ENCODE data around the gene ASAP3.

Gene ASAP3

DNA sequence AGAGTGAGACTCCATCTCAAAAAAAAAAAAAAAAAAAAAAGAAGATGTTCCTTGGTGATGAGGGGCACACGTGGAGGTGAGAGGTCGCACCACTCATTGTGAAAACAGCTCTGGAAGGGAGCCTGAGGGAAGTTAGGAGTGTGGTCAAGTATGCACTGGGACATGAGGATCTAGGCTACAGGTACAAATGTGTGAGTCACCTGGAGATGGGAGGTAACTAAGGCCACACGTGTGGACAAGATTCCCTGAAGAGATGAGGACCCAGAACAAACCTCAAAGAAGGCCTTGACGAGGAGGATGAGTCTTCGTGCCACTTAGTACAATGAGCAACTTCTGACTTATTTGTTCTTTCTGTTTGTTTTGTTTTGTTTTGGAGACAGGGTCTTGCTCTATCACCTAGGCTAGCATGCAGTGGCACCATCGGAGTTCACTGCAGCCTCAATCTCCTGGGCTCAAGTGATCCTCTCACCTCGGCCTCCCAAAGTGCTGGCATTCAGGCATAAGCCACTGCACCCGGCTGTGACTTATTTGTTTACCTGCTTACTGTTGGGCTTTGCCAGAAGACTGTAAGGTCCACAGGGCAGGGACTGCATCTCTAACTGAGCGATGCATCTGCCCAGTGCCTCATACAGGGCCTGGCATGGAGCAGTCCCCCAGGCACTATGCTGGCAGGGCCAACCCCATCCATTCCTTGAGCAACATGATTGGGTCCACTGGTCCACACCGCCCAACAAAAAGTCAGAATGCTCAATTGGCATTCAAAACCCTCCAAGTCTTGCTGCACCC is 6.4 kb downstream of the ASAP3 start:
- DNase-seq, result peak; percentile 21

DNA sequence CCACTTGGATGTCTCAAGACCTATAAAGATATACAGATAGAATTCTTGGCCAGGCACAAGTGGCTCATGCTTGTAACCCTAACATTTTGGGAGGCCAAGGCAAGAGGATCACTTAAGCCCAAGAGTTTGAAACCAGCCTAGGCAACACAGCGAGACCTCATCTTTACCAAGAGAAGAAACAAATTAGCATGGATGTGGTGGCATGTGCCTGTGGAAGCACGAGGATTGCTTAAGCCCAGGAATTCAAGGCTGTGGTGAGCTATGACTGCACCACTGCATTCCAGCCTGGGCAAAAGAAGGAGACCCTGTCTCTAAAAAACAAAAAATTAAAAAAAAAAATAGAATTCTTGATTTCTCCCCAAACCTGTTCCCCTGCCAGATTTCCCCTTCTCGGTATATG is 8.3 kb downstream of the ASAP3 start:
- DNase-seq, result no peak

DNA sequence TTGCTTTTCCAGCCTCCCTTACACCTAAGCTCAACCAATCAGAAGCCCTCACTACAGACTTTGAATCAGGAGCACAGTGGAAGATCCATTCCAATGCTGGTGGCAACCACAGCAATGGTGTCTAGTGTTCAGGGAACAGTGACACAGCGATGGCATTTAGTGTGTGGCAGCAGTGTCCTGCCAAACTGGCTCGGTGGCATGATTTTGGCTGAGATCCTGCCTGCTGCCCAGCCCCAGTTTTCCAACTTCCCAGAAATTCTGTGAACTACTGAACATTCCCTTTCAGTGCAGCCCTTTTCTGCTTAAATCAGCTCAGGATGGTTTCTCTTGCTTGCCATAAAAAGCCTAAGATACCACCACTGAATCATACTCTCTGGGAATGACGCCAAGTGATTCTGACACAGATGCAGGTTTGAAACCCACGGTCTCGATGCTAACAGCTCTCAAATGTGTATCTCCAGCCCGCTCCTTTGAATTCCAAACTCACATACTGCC is 8.8 kb downstream of the ASAP3 start:
- no peak for DNase-seq

DNA sequence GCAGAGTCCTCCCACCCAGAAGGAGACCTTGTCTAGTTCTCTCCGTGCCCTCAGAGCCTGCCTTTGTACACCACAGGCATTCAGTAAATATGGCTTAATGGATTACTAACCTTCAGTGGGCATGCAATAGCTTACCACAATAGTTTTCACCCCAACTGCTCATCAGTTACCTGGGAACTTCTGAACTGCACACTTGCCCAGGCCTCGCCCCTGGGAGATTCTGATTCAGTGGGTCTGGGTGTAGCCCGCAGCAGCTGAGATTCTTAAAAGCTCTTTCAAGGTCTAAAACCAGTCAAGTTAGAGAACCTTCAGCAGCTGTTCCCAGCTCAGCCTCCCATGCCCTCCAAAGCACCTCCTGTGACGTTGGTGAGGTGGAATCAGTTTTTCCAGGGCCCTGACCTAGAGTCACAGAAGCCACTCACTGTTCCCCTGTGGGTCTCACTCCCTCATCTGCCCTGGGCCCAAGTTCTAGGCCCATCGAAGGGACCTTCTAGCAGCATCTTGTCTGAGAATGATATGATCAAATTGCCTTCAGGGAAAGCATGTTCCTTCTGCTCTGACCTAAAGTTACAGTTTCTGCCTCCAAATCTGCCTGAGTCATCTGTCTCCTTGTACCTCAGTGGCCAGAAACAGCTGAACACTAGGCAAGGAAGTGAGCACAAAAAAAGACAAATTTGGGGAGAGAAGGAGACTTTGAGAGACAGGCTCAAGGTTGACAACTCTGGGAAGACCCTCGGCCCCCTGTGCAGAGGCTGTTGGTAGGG is 10.8 kb downstream of the ASAP3 start:
- no peak for DNase-seq

DNA sequence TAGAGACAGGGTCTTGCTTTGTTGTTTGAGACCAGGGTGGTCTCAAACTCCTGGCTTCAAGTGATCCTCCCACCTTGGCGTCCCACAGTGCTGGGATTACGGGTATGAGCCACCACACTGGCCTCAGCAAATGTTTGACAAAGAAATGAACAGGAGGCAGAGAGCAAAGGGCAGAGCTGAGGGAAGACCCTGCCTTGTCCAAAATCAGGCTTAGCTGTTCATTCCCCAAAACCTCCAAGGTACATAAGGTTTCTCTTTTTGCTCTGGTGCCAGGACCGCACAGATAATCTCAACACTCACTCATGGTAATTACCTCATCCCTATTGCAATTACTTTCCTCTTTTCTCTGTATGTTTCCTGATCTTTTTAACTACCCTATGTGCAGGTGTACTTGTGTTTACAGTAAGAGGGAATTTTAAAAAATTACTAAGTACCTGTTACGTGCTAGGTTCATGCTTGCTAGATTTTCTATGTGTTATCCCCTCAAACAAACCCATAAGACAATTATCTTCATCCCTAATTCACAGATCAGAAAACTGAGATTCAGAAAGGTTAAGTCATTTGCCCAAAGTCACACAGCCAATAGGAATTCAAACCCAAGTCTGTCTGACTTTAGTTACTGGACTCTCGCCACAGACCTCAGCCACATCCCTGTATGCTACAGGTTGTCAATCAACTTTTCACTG is 11.5 kb downstream of the ASAP3 start:
- DNase-seq, result no peak

DNA sequence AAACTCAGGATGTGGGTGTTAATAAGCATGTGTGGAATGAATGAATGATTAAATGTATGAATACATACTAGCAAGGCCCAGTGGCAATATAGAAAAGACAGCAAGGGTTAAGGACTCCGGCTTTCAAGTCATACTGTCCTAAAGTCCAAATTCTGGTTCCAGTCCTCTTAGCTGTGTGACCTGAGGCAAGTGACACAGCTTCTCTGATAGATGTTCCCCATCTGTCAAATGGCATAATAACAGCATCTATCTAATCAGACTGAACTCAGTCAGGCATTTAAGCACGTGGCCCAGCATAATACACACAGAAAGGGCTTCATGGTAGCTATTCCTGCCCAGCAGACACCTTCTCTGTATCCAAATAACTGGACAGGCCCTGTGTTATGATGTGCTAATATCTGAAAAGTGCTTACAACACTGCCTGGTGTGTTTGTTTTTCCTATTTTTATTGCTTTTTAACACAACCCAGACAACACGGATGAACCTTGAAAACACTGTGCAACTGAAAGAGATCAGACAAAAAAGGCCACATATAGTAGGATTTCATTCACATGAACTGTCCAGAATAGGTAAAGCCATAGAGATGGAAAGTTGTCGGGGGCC is 12.4 kb downstream of the ASAP3 start:
- no peak for DNase-seq

DNA sequence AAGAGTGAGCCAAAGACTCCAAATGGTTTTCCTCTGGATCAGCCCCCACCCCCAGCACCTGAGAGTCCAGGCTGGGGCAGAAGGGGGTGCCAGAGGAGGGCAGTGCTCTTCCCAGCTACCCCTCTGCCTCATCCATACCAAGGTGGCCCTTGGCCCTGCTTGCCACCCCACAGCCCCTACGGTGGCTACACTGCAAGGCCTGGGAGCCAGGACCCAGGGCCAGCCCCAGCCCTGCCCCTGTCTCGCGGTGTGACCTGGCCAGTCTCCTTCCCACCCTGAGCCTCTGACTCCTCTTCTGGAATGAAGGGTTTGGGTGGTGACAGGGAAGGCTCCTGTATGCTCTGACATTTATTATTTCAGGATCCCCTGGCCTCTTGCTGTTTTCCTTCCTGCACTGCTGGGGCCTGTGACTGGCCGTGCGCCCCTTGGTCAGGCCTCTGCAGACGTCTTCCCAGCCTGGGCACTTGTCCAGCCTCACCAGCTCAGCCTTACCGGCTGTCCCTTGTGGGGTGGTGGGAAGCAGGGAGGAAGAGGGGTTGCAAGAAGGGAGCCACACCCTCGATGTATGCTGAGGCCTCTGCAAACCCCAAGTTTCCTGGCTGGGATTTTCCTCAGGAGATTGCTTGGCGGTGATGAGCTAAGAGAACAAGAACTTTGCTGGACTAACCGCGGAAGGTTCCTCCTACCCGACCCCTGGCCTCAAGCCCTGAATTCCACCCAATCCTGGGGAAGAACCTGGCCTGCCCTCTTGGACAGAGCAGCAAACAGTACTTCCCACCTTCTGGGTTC is 13.5 kb downstream of the ASAP3 start:
- no peak for DNase-seq

DNA sequence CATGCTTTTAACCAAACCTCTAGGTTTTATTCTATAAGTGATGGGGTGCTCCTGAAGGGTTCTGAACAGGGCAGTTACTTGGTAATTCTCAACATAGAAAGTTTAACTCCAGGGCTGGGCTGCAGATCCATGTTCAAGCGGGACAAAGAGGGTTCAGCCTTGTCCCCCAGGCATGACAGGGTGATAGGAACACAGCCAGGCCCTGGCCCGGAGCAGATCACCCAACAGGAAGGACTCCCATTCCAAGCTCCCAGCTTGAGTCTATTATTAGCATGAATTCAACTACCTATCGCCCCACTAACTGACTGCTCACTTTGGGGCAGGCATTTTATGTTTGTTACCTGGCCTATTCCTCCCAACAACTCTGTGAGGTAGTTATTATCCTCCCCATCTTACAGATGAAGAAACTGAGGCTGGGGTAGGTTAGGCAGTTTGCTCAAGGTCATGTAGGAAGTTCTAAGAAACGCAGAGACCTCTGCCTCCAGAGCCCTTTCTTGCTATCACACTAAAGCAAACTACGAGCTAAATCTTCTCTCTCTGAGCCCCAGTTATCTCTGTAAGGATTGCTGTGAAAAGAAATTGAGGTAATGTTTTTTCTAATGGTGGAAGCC is 14.5 kb downstream of the ASAP3 start:
- no peak for DNase-seq

DNA sequence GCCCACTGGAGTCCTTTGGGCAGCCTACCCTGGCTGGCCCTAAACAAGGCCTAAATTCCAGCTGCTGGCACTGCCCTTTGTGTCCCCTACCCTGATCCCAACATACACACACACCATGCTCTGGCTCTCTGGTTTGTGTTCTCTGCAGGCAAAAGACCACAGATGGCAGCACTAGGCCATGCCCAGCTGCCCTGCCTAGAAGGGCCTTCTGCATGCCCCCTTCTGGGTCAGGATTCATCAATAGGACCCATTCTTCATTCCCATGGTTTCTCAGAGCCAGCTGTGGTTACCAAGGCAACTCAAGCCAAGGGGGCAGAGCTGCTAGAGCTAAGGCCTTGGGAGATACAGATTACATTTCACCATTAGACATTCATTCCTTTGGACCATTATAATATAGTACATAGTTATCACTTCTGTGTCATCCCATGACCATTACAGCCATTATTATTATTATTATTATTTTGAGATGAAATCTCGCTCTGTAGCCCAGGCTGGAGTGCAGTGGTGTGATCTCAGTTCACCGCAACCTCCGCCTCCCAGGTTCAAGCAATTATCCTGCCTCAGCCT is 17.5 kb downstream of the ASAP3 start:
- DNase-seq, result no peak

DNA sequence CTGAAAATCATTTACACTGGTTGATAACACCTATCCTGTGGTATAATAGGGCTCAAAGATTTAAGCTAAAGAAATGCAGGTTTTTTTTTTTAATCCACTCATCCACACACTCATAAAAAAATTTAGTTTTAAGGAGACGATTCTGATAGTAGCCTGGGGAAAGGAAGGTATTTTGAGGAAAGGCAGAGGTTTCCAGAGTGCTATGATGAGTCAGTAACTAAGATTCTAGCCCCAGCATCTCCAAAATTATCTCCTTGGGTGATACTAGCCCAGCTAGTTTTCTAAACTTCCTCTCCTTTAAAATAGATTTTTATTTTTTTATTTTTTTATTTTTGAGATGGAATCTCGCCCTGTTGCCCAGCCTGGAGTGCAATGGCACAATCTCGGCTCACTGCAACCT is 20.7 kb downstream of the ASAP3 start:
- no peak for DNase-seq

DNA sequence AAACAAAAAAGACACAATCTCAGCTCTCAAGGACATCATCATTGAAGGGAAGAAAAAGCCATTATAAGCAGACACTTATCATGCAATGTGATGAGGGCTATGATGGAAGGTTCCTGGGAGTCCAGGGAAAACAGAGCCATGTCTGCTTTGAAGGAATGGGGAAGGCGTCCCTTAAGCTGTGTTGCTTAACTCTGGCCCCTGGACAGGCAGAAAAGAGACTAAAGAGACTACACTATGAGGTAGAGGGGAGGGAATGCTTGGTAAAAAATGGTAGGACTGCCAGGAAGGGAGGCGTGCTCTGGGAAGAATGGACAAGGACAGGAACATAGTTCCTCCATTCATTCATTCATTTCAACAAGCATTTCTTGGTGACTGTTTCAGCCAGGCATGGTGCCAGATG is 21.2 kb downstream of the ASAP3 start:
- no peak for DNase-seq

DNA sequence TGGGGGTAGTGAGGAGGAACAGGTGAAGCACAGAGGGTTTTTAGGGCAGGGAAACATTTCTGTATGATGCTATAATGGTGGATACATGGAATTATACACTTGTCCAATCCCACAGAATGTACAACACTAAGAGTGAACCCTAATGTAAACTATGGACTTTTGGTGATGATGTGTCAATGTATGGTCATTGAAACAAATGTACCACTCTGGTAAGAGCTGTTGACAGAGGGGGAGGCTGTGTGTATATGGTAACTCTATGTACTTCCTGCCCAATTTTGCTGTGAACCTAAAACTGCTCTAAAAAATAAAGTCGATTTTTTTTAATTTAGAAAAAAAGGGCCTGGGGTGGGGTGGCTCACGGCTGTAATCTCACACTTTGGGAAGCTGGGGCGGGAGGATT is 22.9 kb downstream of the ASAP3 start:
- no peak for DNase-seq

DNA sequence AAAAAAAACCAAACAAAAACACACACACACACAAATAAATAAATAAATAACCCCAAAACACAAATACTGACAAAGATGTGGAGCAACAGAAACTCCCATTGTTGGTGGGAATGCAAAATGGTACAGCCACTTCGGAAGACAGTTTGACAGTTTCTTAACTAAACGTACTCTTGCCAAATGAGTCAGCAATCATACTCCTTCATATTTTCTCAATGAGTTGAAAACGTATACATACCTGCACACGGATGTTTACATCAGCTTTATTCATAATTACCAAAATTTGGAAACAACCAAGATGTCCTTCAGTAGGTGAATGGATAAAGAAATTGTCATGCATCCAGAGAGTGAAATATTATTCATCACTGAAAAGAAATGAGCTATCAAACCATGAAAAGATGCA is 23.5 kb downstream of the ASAP3 start:
- no peak for DNase-seq

DNA sequence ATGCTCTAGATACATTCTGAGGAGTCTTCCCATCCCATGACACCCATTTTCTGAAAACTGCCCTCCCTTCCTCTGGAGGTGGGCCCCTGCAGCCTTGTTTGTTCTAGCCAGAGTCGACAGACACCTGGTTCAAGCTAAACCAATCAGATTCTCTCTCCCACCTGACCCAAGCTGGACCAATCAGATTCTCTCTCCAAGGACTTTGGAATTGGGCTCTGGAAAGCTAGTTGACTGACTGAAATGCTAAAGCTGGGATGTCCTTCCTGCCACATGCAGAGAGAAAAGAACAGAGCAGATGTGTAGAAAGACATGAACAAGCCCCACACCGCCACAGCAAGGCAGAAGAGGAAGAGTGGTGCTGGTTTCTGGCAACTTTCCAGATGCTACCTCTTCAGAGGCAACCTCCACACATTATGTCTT is 24.6 kb downstream of the ASAP3 start:
- DNase-seq, result peak; percentile 38

DNA sequence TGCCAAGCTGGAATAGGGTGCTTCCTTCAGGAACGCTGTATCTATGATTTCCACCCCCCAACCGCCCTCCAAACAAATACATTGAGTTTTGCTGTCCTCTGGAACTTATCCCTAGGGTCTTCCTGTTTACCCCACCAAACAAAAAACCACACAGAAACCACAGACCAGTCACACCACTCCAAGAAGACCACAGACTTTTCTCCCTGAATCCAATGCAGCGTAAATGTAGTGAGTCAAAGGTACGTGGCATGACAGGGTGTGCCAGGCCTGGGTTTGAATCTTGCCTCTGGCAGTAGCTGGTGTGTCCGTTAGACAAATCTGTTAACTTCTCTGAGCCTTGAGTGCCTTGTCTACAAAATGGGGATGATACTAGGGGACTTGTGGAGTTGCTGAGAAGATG is 27.8 kb downstream of the ASAP3 start:
- no peak for DNase-seq

DNA sequence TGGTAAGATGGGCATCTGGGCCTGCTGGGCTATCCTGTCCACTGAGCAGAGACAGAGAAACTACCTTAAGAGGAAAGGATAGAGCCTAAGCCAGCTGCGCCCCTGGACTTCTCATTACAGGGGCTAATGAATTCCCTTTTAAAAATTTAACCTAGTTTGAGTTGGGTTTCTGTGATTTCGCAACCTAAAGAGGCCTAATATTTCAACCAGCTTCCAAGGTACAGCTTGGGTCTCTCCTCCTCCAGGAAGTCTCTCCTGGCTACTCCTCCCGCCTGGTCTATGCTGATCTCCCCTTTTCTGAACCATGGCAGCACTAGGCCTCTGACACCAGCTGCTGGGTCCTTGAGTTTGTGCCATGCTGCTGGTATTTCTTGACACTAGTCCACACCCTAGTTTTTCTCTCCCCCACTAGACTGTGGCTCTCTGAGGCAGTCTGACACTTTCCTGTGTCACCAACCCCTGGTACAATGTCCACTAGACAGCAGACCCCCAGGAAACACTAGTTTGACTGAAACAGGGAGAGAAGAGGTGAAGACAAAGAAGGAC is 30.5 kb downstream of the ASAP3 start:
- no peak for DNase-seq

DNA sequence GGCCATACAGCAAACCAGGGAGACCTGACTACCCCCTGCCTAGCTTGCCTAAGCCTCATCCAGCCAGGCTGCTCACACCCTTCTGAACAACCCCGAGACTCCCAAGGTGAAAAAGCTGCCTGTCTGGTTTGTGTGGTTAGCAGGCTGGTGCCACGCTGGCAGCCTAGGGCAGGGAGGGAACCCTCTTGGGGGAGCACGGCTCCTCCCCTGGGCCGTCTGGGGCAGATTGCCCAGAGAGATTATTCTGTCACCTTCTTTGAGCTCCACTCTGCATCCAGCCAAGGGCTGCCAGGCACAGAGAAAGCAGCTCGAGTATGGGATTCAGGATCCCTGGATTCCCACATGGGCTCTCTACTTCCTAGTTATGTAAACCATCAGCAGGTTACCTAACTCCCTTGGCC is 32.0 kb downstream of the ASAP3 start:
- peak; percentile 84 for DNase-seq

DNA sequence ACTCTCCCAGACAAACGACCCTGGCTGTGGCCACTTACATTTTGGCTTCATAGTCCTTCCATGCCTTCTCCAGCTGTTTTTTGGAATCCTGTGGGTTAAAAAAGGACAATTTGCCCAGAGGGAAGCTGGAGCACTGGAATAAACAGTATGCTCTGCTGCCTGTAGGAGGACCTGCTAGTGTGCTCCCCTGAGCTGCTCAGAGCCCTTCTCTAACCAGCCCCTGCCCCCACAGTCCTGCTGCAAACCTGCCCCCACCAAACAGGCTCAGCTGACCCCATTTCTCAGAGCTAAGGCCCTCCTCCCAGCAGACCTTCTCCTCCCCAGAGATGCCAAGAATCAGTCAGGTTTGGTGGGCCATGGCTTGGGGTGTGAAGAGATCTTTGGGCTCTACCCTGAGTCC is 32.5 kb downstream of the ASAP3 start:
- DNase-seq, result no peak

DNA sequence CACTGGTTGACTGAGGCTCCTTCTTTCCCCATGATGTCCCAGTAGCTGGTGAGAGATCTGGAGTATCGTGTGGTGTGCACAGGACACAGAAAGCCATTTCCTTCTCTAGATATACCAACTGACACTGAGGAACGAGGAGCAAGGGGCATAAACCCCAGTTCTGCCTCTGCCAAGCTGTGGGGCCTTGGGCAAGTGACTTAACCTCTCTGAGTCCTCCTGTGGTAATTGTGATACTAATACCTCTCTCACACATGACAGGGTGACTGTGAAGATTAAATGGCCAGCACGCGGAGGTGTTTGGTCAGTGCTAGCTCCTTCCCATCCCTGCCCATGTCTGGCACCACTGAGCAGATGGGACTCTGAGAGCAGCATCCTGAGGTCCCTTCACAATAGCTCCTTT is 33.1 kb downstream of the ASAP3 start:
- no peak for DNase-seq

DNA sequence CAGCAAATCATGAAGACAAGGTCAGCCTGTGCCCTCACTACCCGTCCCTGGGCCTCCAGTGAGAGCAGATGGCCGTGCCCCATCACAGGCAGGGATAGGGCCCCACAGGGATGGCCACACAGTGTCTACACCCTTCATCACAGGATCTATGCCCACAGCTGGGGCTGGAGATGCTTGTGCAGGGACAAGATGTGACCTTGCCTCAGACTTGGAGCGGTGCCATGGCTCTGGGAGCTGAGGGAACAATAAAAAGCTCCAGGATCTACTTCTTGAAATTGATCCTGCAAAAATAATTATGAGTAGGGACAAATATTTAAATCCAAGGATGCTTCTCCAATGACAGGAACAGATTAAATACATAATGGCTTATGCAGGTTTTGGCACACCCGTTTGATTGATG is 34.0 kb downstream of the ASAP3 start:
- no peak for DNase-seq

DNA sequence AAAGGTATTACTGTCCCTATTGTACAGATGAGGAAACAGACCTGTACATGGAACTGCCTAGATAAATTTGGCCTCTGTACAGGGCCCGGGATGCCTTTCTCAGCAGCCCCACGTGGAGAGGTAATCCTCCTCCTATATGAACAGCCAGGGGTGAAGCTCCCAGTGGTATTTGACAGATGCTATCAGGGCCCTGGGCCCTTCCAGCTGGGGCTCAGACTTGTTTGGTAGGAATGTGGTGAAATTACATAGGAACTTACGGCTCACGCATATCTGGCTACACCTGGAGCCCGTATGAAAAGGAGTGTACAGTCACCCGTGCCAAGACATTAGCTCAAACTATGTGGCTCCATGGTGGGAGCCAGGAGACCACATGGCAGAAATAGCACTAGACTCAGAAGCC is 34.7 kb downstream of the ASAP3 start:
- no peak for DNase-seq

Data from DMS53 (cell line).